ENCODE data around the gene DNMT1. TPM values are rescaled to one million over a fixed set of nuclear protein-coding genes. Genes with fewer than 3 reads are reported as not detected.
A peak's percentile ranks its signal among the peaks of the same experiment; 100 is the strongest.

Gene DNMT1
- total and polyA plus RNA-seq, 2 donors (not counting 1 experiment from before 2014, with no cell fraction given), result 53.0 to 119 TPM

- Histone ChIP-seq H3K4me2 (replicated peaks; ENCODE audit: low read depth, low read length, poor library complexity, severe bottlenecking) (no peak overlapping the region), H3K27ac (ENCODE audit: low read length in 2 of 2) (no peak overlapping the region), H3K36me3 (replicated peaks in 1 of 2; ENCODE audit: control extremely low read depth in 1 of 2, control insufficient read depth in 1 of 2, extremely low read depth in 1 of 2, insufficient read depth in 2 of 2, low read length in 1 of 2) (peaks cover 0 to 37% of the 10 kb centered on the region in 2 experiments), H3K4me3 (ENCODE audit: control extremely low read depth in 1 of 5, extremely low read depth in 1 of 5, insufficient read depth in 1 of 5, low read depth in 2 of 5, low read length in 4 of 5) (no peak overlapping the region), H3K9ac (ENCODE audit: low read length) (no peak overlapping the region), H2AFZ (ENCODE audit: insufficient read depth, low read depth, low read length, poor library complexity, severe bottlenecking) (no peak overlapping the region), H4K20me1 (ENCODE audit: control insufficient read depth, insufficient read depth, low read length, poor library complexity, severe bottlenecking) (peaks cover 71% of the 10 kb centered on the region), H3K79me2 (ENCODE audit: control insufficient read depth, insufficient read depth, low read length) (peaks cover 33% of the 10 kb centered on the region), H3K9me3 (ENCODE audit: control extremely low read depth in 1 of 3, control insufficient read depth in 2 of 3, insufficient read depth in 1 of 3, low read length in 2 of 3) (peaks cover 0 to 6% (median 0%) of the 10 kb centered on the region in 3 donors), H3K4me1 (ENCODE audit: control insufficient read depth in 2 of 2, insufficient read depth in 2 of 2, low read length in 2 of 2) (peaks cover 31 to 37% of the 10 kb centered on the region in 2 donors), H3K27me3 (replicated peaks in 1 of 4; ENCODE audit: control extremely low read depth in 1 of 4, control insufficient read depth in 3 of 4, insufficient read depth in 4 of 4, low read length in 3 of 4) (no peaks in the 10 kb centered on the region)
- H3K27me3 Mint-ChIP-seq, result no peaks in the 10 kb centered on the region
- DNase-seq, result no peak
- peaks cover 41% of the 10 kb centered on the region for H3K4me1 Mint-ChIP-seq
- peak overlapping the region; percentile 32 for H3K27ac Mint-ChIP-seq
- ATAC-seq (ENCODE audit: low read depth), result no peak
- WGBS (ENCODE audit: insufficient coverage), result 93% methylated on average over 35 of the region's 35 CpGs
- TF ChIP-seq EZH2 (IDR thresholded peaks at IDR 0.05; ENCODE audit: borderline replicate concordance, insufficient read depth, low read depth, low read length, poor library complexity, severe bottlenecking), result no peak
- no peak for TF ChIP-seq CTCF (IDR thresholded peaks at IDR 0.05)
- intact Hi-C loops (cut with micrococcal nuclease), result no loop called here
- H3K9me3 Mint-ChIP-seq (ENCODE audit: insufficient read depth), result no peaks in the 10 kb centered on the region
- ChIA-PET POLR2A (interaction anchor here (0.6 to 6.6 kb wide), 3 partner anchors 15 to 316 kb away, joined by 3 to 62 read pairs (median 3); partner anchors contain the start of gene ANGPTL6), CTCF (interaction anchor here (0.5 to 15.9 kb wide), 5 partner anchors 14 to 184 kb away, joined by 3 to 263 read pairs (median 3); partner anchors contain the start of genes ANGPTL6 and PPAN)
- peak overlapping the region; percentile 44 for H3K4me3 Mint-ChIP-seq
These were observed 78.5 kb downstream of the DNMT1 start for GRCh38 chr19:10116085-10116865.
